Fibroblast of the aortic adventitia (primary cell): ENCODE measurements around the gene MAK. TPM values are rescaled to one million over a fixed set of nuclear protein-coding genes. Genes with fewer than 3 reads are reported as not detected.
"Not testable (repeated sequence)": the region's sequence is repeated elsewhere in the genome, so short reads cannot be mapped to it uniquely, and the experiment has no call there.

Experiments used
- DNase-seq: peaks from one replicate; pipeline ENCODE4 v3.0.0-alpha.2; 2010; ENCODE audit warnings: low read depth
- H3K4me3 ChIP-seq: 2 replicates; pipeline ENCODE4 v1.5.1; 2011; ENCODE audit warnings: low read depth, mild to moderate bottlenecking, control low read depth, low read length, moderate library complexity
- total RNA-seq: library from RNA; depleted of rRNA; stranded (reverse); fragments of >200 nt; gene quantifications from 2 replicates; pipeline ENCODE4 v1.2.3, GENCODE V29; 2012; ENCODE audit warnings: low replicate concordance
- TF ChIP-seq, protein P1 (sequence below): IDR thresholded peaks from 2 replicates; pipeline ENCODE4 v1.5.1; 2011; ENCODE audit warnings: mild to moderate bottlenecking, low read length, control low read depth, inconsistent platforms; ENCODE audit not compliant: insufficient read depth

Gene MAK
- total RNA-seq, 1 donor, result under 0.01 TPM

DNA sequence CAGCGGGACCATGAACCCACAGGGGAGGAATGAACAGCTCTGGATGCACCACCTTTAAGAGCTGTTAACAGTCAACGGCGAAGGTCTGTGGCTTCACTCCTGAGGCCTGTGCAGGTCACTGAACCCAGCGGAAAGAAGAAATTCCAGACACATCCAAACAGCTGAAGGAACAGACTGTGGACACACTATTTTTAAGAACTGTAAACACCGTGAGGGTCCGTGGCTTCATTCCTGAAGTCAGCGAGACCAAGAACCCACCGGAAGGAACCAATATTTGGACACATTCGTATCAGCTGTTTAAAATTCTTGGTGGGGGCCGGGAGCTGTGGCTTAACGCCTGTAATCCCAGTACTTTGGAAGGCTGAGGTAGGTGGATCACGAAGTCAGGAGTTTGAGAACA lies 96.1 kb downstream of the MAK start:
- DNase-seq, result no peak
- no peak overlapping the region for H3K4me3 ChIP-seq
- TF ChIP-seq, protein P1, sequence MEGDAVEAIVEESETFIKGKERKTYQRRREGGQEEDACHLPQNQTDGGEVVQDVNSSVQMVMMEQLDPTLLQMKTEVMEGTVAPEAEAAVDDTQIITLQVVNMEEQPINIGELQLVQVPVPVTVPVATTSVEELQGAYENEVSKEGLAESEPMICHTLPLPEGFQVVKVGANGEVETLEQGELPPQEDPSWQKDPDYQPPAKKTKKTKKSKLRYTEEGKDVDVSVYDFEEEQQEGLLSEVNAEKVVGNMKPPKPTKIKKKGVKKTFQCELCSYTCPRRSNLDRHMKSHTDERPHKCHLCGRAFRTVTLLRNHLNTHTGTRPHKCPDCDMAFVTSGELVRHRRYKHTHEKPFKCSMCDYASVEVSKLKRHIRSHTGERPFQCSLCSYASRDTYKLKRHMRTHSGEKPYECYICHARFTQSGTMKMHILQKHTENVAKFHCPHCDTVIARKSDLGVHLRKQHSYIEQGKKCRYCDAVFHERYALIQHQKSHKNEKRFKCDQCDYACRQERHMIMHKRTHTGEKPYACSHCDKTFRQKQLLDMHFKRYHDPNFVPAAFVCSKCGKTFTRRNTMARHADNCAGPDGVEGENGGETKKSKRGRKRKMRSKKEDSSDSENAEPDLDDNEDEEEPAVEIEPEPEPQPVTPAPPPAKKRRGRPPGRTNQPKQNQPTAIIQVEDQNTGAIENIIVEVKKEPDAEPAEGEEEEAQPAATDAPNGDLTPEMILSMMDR, result no peak

GRCh38 chr6:10741643-10742042 lies 96.7 kb downstream of the MAK start:
- not testable (repeated sequence) for DNase-seq, H3K4me3 ChIP-seq

GRCh38 chr6:10740061-10740460 lies 98.3 kb downstream of the MAK start:
- no peak for DNase-seq
- TF ChIP-seq, protein P1, result no peak
- no peak overlapping the region for H3K4me3 ChIP-seq

GRCh38 chr6:10736731-10737130 lies 101.6 kb downstream of the MAK start:
- DNase-seq, result no peak
- TF ChIP-seq, protein P1, result no peak
- H3K4me3 ChIP-seq, result no peak overlapping the region

GRCh38 chr6:10733863-10734262 lies 104.5 kb downstream of the MAK start:
- TF ChIP-seq, protein P1, result no peak
- no peak overlapping the region for H3K4me3 ChIP-seq
- no peak for DNase-seq

GRCh38 chr6:10733151-10733715 lies 105.1 kb downstream of the MAK start:
- no peak overlapping the region for H3K4me3 ChIP-seq
- no peak for DNase-seq
- TF ChIP-seq, protein P1, result no peak

DNA sequence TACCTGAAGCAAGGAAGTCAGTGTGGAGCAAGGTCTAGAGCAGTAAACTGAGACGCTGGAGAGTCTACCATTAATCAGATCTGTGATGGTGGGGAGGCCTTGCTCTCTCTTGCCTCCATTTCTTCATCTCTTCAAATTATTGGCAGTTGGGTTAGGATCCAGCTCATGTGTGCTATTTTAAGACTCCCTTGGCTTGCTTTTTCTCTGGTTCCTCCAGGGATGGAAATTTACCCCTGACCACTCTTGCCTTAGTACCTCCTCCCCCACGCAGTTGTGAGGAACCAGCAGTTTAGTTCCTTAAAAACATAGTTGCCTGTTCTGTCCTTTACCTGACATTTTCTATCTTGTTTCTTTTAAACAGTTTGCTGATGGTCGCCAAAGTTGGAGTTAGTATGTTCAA lies 108.1 kb downstream of the MAK start:
- no peak for DNase-seq
- TF ChIP-seq, protein P1, result no peak

More for the DNA sequence above, 108.1 kb downstream of the MAK start:
- H3K4me3 ChIP-seq, result no peak overlapping the region
